Measurements from ENCODE around the gene APRT.
"Not testable (repeated sequence)": the region's sequence is repeated elsewhere in the genome, so short reads cannot be mapped to it uniquely, and the experiment has no call there.

The APRT gene

GRCh38 chr16:88841521-88842307 lies 30.0 kb upstream of the APRT start:
- DNase-seq (ENCODE audit: low read depth) = no peak

- no peak for DNase-seq (ENCODE audit: low read depth)
Observed at GRCh38 chr16:88840600-88841215, 29.0 kb upstream of the APRT start.

- DNase-seq (ENCODE audit: low read depth) = no peak
Observed at GRCh38 chr16:88839745-88840599, 28.2 kb upstream of the APRT start.

DNA sequence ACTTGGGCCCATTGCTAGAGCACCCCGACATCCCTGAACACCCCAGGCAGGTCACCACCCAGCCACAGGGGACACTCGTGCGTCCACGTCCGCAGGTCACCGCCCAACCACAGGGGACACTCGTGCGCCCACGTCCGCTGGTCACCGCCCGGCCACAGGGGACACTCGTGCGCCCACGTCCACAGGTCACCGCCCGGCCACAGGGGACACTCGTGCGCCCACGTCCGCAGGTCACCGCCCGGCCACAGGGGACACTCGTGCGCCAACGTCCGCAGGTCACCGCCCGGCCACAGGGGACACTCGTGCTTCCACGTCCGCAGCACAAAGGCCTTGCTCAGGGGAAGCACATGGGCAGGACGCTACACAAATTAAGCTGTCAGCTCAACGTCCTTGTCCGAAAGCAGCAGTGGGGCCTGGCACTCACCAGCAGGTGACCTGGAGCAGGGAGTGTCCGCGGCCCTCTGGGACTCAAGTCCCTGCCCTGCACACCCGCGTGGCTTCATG lies 27.4 kb upstream of the APRT start:
- DNase-seq (ENCODE audit: low read depth) = no peak

- DNase-seq (ENCODE audit: low read depth) = no peak
Observed at GRCh38 chr16:88838566-88838965, 26.8 kb upstream of the APRT start.

- no peak for DNase-seq (ENCODE audit: low read depth)
Observed at GRCh38 chr16:88837806-88838205, 26.1 kb upstream of the APRT start.

- DNase-seq (ENCODE audit: low read depth) = no peak
Observed at GRCh38 chr16:88836791-88837190, 25.1 kb upstream of the APRT start.

GRCh38 chr16:88835818-88836217 lies 24.1 kb upstream of the APRT start:
- DNase-seq (ENCODE audit: low read depth) = no peak

- no peak for DNase-seq (ENCODE audit: low read depth)
Observed at GRCh38 chr16:88835383-88835782, 23.7 kb upstream of the APRT start.

DNA sequence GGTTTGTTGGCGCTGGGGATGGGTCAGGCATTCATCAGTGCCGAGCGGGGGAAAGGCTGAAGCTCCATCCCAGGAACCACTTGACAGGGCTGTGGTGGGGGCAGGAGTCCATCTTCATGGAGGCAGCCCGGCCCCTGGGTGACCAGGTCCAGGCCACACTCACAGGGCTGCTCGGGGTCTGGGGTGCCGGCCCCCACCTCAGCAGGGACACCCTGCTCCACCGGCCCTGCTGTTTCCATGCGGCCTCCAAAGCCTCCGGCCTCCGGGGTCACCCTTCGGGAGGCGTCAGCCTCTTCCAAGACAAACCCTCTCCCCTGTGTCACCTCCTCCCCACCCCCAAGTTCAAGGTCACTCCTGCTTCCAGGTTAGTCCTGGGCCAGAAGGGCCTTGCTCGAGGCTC lies 22.9 kb upstream of the APRT start:
- DNase-seq (ENCODE audit: low read depth) = no peak

DNA sequence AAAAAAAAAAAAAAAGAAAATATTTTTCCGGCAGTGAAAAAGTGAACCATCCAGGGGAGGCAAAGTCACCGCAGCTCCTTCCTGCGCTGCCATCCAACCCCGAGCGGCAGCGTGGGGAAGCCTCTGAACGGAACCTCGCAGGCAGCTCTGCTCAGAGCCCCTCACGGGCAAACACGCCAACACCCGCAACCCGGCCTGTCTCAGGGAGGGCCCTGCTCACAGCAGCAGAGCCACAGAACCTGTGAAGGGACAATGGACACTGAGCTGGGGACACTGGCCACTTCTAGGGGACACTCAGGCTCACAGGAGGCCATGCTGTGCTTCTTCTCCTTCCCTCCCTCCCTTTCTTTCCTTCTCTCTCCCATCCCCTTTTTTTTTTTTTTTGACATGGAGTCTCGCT lies 21.4 kb upstream of the APRT start:
- no peak for DNase-seq (ENCODE audit: low read depth)

- no peak for DNase-seq (ENCODE audit: low read depth)
Observed at GRCh38 chr16:88831838-88832237, 20.1 kb upstream of the APRT start.

- DNase-seq (ENCODE audit: low read depth) = no peak
Observed at GRCh38 chr16:88830783-88831182, 19.1 kb upstream of the APRT start.

DNA sequence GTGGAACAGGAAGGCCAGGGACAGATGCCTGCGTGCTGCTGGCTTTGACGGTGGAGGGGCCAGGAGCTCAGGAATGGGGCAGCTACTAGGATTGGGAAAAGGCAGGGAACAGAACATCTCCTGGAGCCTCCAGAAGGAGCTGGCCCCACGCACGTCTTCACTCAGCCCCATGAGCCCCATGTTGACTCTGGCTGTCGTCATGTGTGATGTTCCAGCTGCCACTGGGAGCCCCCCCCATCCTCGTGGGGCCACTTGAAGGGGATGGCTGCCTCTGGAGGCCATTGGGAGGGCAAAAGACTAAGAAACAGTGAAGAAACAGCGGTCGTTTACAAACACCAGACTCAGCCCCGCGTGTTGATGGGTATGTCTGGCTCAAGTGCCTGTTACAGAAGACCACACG lies 18.5 kb upstream of the APRT start:
- no peak for DNase-seq (ENCODE audit: low read depth)

DNA sequence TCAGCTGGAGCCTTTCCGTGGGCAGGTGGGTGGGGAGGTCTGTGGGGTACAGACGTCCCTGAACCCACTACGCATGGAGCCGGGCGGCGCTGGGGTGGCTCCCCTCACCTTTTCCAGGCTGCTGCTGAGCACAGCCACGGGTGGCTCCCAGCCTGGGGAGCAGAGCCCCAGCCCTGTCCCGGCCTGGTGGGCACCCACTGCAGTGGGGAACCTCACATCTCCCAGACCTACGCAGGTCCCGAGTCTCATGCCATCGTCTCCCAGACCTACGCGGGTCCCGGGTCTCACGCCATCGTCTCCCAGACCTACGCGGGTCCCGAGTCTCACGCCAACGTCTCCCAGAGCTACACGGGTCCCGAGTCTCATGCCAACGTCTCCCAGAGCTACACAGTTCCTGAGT lies 17.0 kb upstream of the APRT start:
- no peak for DNase-seq (ENCODE audit: low read depth)

- DNase-seq (ENCODE audit: low read depth) = no peak
Observed at GRCh38 chr16:88827727-88828126, 16.0 kb upstream of the APRT start.

GRCh38 chr16:88826070-88826840 lies 14.5 kb upstream of the APRT start:
- no peak for DNase-seq (ENCODE audit: low read depth)

DNA sequence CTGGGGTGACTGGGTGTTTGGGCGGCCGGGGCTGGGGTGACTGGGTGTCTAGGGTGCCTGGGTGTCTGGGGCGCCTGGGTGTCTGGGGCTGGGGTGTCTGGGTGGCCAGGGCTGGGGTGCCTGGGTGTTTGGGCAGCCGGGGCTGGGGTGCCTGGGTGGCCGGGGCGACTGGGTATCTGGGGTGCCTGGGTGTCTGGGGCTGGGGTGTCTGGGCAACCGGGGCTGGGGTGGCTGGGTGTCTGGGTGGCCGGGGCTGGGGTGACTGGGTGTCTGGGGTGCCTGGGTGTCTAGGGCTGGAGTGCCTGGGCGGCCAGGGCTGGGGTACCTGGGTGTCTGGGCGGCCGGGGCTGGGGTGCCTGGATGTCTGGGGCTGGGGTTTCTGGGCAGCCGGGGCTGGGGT lies 13.4 kb upstream of the APRT start:
- no peak for DNase-seq (ENCODE audit: low read depth)

DNA sequence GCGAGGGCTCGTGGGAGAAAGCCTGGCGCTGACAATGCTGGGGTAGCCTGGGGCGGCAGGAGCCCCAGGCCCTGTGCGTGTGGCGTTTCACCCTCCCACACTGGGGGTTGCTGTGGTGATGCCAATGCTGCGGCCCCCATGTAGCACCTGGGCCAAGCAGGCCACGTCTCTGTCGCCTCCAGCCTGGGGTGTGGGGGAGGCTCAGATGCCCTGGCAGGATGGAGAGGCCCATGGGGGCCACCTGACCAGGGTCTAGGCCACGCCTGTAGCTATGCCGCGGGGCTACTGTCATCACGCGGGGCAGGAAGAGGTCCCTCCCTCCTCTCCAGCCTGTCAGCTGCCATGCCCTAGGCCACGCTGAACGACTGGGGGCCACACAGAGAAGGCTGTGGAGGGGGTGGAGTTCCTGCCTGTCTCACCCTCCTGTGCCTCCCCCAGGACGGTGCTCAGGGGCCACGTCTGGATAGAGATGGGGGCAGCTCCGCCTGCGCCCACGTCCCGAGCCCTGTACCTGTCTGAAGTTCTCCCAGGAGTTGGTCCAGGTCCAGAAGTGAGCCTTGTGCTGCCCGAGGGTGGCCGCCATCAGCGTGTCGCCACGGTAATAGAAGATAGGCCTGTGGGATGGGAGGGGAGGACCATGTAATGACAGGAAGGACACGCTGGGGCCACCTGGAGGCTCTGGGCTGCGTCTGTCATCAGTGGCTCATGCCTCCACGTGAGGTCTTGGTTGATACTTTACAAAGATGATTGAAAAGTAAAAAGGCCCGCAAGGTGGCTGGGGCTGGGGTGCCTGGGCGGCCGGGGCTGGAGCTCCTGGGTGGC lies 12.7 kb upstream of the APRT start:
- DNase-seq (ENCODE audit: low read depth) = no peak

DNA sequence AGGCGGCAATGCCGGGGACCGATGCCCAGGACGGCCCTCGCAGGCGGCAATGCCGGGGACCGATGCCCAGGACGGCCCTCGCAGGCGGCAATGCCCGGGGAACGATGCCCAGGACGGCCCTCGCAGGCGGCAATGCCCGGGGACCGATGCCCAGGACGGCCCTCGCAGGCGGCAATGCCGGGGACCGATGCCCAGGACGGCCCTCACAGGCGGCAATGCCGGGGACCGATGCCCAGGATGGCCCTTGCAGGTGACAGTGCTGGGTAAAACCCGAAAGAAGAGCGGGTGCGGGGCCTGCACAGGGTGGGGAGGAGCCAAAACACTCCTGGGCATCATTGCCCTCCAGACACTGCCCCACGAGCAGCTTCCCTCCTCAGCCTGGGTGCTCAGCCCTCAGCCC lies 11.9 kb upstream of the APRT start:
- DNase-seq (ENCODE audit: low read depth) = not testable (repeated sequence)

All from stimulated activated CD8-positive, alpha-beta memory T cell treated with anti-CD3 and anti-CD28 coated beads, Interleukin-4, amount 100 ng/mL, for 24 hours (primary cell).